HepG2 (cell line): ENCODE results near the gene SMIM29. TPM values are rescaled to one million over a fixed set of nuclear protein-coding genes. Genes with fewer than 3 reads are reported as not detected.

Experiments
- ELF1 ChIP-seq: sonication (generic); formaldehyde crosslinking; IDR thresholded peaks from 2 replicates; pipeline ENCODE4 v1.4.0; 2020; ENCODE audit warnings: missing genetic modification reagents
- GFI1 ChIP-seq: sonication (generic); formaldehyde crosslinking; IDR thresholded peaks from 2 replicates; pipeline ENCODE4 v1.5.0; 2020; ENCODE audit warnings: missing genetic modification reagents, mild to moderate bottlenecking, borderline replicate concordance
- MTF1 ChIP-seq: sonication (generic); formaldehyde crosslinking; IDR thresholded peaks from 2 replicates; pipeline ENCODE4 v1.5.0; 2020; ENCODE audit warnings: missing genetic modification reagents
- ZNF709 ChIP-seq: sonication (generic); formaldehyde crosslinking; IDR thresholded peaks from 2 replicates; pipeline ENCODE4 v1.5.0; 2020; ENCODE audit warnings: mild to moderate bottlenecking, missing genetic modification reagents
- polyA plus RNA-seq, 8 experiments: library from polyadenylated mRNA; depleted of rRNA in 3 of 8; stranded (reverse) in 7 of 8; unstranded in 1 of 8; fragments of >200 nt; fragmentation: Illumina TruSeq in 4 of 8; extraction: Trizol in 4 of 8; gene quantifications; 2 replicates each; pipeline versions ENCODE4 v1.2.1 to v1.2.3, GENCODE V29; 2011 to 2016; ENCODE audit warnings: low read depth in 4 of 8, missing spikeins in 1 of 8, mixed read lengths in 1 of 8; ENCODE audit not compliant: insufficient read depth in 1 of 8
- total RNA-seq, 5 experiments: library from RNA; depleted of rRNA; stranded (reverse); fragments of >200 nt; fragmentation: Illumina TruSeq; extraction: Trizol; gene quantifications; 2 replicates each; pipeline ENCODE4 v1.2.3, GENCODE V29; 2016; ENCODE audit warnings: low read depth in 1 of 5
- TF ChIP-seq, protein P1 (sequence below): sonication (generic); formaldehyde crosslinking; IDR thresholded peaks from 2 replicates; pipeline ENCODE4 v1.4.0; 2020; ENCODE audit warnings: missing genetic modification reagents
- TF ChIP-seq, protein P2 (sequence below): IDR thresholded peaks from 2 replicates; pipeline ENCODE4 v1.6.1; 2018; ENCODE audit warnings: missing genetic modification reagents
- TF ChIP-seq, protein P3 (sequence below): sonication (generic); formaldehyde crosslinking; IDR thresholded peaks from 2 replicates; pipeline ENCODE4 v1.4.0; 2020; ENCODE audit warnings: low read depth, mild to moderate bottlenecking, missing genetic modification reagents
- TF ChIP-seq, protein P4 (sequence below): sonication (generic); formaldehyde crosslinking; IDR thresholded peaks from 2 replicates; pipeline ENCODE4 v1.8.1; 2023; ENCODE audit warnings: mild to moderate bottlenecking, inconsistent platforms, moderate library complexity, missing genetic modification reagents, borderline replicate concordance

The SMIM29 gene
- total and polyA plus RNA-seq, 2 of the 13 experiments (the other 11 are each of a cell fraction or from before 2014, with no cell fraction given): 8.8 to 15.3 TPM

DNA sequence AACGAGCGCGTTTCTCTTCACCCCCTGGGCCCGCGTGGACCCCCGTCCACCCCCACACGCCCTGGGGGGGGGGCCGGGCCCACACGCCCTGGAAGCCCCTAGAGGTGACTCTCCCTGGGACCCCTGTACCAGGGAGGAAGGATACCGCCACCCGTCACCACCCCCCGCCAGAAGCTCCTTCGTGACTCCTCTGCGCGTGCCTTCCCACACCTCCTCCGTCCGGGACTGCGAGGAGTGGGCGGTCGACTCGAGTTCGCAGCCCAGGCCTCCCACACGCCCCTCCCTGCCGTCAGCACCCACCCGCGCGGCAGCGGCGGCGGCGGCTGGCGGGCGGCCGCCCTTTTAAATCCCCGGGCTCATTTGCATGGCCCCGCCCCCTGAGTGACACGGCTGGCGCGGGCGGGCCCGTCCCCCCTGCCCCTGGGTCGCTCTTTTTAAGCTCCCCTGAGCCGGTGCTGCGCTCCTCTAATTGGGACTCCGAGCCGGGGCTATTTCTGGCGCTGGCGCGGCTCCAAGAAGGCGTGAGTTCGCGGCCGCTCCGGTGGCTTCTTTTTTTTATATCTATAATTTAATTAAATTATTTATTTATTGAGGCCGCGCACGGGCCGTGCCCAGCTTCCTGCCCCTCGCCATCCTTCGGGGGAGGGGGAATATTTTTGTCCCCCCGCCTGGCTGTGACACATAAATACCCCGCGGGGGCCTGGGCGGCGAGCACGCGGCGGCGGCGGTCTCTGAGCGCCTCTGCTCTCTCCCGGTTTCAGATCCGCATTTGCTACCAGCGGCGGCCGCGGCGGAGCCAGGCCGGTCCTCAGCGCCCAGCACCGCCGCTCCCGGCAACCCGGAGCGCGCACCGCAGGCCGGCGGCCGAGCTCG is 12.1 kb downstream of the SMIM29 start, which contains the start of gene HMGA1 (continued):
- TF ChIP-seq, protein P1, sequence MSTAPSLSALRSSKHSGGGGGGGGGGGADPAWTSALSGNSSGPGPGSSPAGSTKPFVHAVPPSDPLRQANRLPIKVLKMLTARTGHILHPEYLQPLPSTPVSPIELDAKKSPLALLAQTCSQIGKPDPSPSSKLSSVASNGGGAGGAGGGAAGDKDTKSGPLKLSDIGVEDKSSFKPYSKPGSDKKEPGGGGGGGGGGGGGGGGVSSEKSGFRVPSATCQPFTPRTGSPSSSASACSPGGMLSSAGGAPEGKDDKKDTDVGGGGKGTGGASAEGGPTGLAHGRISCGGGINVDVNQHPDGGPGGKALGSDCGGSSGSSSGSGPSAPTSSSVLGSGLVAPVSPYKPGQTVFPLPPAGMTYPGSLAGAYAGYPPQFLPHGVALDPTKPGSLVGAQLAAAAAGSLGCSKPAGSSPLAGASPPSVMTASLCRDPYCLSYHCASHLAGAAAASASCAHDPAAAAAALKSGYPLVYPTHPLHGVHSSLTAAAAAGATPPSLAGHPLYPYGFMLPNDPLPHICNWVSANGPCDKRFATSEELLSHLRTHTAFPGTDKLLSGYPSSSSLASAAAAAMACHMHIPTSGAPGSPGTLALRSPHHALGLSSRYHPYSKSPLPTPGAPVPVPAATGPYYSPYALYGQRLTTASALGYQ: 0 out of 2 replicates have a peak, but pooled peaks have one; percentile 44
- peak; percentile 69; the same call in 1 of the 2 replicates for TF ChIP-seq GFI1
- TF ChIP-seq, protein P2, sequence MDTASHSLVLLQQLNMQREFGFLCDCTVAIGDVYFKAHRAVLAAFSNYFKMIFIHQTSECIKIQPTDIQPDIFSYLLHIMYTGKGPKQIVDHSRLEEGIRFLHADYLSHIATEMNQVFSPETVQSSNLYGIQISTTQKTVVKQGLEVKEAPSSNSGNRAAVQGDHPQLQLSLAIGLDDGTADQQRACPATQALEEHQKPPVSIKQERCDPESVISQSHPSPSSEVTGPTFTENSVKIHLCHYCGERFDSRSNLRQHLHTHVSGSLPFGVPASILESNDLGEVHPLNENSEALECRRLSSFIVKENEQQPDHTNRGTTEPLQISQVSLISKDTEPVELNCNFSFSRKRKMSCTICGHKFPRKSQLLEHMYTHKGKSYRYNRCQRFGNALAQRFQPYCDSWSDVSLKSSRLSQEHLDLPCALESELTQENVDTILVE (CRISPR knock-in tag): peak; percentile 15; the same call in 1 of the 2 replicates
- TF ChIP-seq ELF1 (CRISPR knock-in tag): 0 out of 2 replicates have a peak, but pooled peaks have one; percentile 11
- TF ChIP-seq, protein P3, sequence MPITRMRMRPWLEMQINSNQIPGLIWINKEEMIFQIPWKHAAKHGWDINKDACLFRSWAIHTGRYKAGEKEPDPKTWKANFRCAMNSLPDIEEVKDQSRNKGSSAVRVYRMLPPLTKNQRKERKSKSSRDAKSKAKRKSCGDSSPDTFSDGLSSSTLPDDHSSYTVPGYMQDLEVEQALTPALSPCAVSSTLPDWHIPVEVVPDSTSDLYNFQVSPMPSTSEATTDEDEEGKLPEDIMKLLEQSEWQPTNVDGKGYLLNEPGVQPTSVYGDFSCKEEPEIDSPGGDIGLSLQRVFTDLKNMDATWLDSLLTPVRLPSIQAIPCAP (CRISPR knock-in tag): no peak
- TF ChIP-seq, protein P4, sequence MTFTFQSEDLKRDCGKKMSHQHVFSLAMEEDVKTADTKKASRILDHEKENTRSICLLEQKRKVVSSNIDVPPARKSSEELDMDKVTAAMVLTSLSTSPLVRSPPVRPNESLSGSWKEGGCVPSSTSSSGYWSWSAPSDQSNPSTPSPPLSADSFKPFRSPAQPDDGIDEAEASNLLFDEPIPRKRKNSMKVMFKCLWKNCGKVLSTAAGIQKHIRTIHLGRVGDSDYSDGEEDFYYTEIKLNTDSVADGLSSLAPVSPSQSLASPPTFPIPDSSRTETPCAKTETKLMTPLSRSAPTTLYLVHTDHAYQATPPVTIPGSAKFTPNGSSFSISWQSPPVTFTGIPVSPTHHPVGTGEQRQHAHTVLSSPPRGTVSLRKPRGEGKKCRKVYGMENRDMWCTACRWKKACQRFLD: 0 out of 2 replicates have a peak, but pooled peaks have one; percentile 42
- no peak for TF ChIP-seq MTF1 (CRISPR knock-in tag)
- 0 out of 2 replicates have a peak, but pooled peaks have one; percentile 60 for TF ChIP-seq ZNF709
- TF ChIP-seq, all 625 proteins: peak for 127
